Sigmoid colon (tissue), 4 donors: ENCODE data around the gene RNF144B.

Source experiments
- POLR2AphosphoS5 ChIP-seq, 4 donors: sonication (generic); formaldehyde crosslinking; IDR thresholded peaks; one replicate each; pipeline ENCODE4 v1.6.1; 2017; ENCODE audit warnings: antibody characterized with exemption in 4 of 4
- TF ChIP-seq, protein P1 (sequence below), 4 experiments: fragments of 450-650 bp in 3 of 4; fragments of 200-600 bp in 1 of 4; IDR thresholded peaks; one replicate each; pipeline ENCODE4 v1.5.1; 2016 to 2019; ENCODE audit warnings: antibody characterized with exemption in 4 of 4, mild to moderate bottlenecking in 3 of 4, moderate library complexity in 2 of 4

DNA sequence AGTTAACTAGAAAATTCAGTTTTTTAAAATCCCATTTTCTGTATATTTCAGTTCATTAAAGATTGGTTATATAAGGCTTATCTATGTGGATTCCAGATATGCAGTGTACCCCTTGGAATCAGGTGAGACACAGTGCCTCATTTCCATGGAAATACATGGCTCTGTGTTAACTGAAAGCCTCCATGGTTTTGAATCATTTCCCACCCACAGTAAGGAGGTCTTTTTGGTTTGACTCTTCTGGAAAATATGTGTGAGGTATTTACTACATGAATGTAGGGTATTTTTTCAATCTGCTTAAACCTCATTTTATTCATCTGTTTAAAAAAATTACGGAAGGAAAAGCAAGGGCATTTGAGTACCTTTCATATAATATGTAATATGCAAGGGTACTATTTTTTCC lies 25.5 kb downstream of the RNF144B start:
- TF ChIP-seq, protein P1, sequence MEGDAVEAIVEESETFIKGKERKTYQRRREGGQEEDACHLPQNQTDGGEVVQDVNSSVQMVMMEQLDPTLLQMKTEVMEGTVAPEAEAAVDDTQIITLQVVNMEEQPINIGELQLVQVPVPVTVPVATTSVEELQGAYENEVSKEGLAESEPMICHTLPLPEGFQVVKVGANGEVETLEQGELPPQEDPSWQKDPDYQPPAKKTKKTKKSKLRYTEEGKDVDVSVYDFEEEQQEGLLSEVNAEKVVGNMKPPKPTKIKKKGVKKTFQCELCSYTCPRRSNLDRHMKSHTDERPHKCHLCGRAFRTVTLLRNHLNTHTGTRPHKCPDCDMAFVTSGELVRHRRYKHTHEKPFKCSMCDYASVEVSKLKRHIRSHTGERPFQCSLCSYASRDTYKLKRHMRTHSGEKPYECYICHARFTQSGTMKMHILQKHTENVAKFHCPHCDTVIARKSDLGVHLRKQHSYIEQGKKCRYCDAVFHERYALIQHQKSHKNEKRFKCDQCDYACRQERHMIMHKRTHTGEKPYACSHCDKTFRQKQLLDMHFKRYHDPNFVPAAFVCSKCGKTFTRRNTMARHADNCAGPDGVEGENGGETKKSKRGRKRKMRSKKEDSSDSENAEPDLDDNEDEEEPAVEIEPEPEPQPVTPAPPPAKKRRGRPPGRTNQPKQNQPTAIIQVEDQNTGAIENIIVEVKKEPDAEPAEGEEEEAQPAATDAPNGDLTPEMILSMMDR (IDR thresholded peaks at IDR 0.05), result no peak
- TF ChIP-seq POLR2AphosphoS5 (IDR thresholded peaks at IDR 0.05), result no peak
